Measurements from ENCODE around the gene ARRDC5.
"Not testable (repeated sequence)": the region's sequence is repeated elsewhere in the genome, so short reads cannot be mapped to it uniquely, and the experiment has no call there.

ARRDC5 gene

DNA sequence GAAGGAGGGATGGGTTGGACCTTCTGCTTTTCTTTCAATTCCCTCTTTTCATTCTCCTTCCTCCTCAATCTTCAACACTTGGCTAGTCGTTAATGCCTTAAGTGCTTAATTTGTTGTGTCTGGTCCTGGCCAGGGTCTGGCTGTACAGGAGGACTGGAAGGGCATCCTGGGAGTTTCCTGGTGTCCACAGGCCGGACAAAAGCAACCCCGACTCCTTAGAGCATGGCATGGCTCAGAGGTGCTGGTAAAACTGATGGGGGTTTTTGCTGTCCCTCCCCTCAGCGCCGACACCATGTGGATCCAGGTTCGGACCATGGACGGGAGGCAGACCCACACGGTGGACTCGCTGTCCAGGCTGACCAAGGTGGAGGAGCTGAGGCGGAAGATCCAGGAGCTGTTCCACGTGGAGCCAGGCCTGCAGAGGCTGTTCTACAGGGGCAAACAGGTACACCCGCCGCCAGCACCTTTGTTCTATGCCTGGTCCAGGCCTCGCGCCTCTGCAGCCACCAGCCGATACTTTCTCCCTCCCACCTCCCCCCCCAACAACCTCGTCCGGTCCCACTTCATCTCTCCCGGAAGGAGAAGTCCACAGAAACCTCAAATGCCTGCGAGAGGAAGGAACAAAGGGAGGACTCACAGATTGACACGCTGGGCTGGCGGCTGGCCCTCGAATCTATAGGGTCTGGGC lies 8.0 kb upstream of the ARRDC5 start:
- FAIRE-seq (peak; percentile 51), DNase-seq (ENCODE audit: extremely low spot score, insufficient read length, low read depth) (no peak)

GRCh38 chr19:4909897-4910593 lies 7.3 kb upstream of the ARRDC5 start:
- FAIRE-seq (peak; percentile 87), DNase-seq (ENCODE audit: extremely low spot score, insufficient read length, low read depth) (peak; percentile 95)

- peak; percentile 62 for DNase-seq (ENCODE audit: extremely low spot score, insufficient read length, low read depth)
- FAIRE-seq = peak; percentile 24
Measured at GRCh38 chr19:4909156-4909896, 6.6 kb upstream of the ARRDC5 start, which contains the start of gene UHRF1. Gene UHRF1 (plus strand): TSS chr19:4909501. CDS start chr19:4910886, 1,385 bp downstream.

DNA sequence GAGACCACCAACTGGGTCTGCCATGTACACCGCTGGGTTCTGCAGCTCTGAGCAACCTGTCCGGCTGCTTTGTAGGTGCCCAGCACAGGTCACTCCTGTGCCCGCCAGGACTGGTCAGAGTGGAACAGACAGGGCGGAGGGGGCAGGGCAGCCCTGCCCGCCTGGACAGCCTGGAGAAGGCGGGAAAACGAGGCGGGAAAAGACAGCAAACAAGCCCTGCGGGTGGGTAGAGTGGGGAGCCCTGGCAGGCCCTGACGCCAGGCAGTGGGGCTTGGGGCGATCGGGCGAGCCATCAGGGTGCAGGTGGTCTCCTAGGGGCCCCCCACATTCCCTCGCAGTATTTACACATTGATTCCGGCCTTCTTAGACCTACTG lies 6.1 kb upstream of the ARRDC5 start:
- DNase-seq (ENCODE audit: extremely low spot score, insufficient read length, low read depth) = no peak
- FAIRE-seq = no peak

GRCh38 chr19:4908360-4908759 lies 5.7 kb upstream of the ARRDC5 start:
- FAIRE-seq (no peak), DNase-seq (ENCODE audit: extremely low spot score, insufficient read length, low read depth) (no peak)

DNA sequence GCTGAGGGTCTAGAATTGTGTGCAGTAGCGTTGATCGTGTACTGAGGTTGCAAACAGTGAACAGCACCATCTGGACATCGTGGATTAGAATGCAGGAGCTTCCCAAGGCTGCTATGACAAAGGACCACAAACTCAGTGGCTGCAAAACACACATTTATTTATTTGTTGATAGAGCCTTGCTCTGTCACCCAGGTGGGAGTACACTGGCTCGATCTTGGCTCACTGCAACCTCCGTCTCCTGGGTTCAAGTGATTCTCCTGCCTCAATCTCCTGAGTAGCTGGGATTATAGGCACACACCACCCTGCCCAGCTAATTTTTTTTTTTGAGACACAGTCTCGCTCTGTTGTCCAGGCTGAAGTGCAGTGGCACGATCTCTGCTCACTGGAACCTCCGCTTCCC lies 4.3 kb upstream of the ARRDC5 start:
- DNase-seq (ENCODE audit: extremely low spot score, insufficient read length, low read depth) (no peak), FAIRE-seq (no peak)

DNA sequence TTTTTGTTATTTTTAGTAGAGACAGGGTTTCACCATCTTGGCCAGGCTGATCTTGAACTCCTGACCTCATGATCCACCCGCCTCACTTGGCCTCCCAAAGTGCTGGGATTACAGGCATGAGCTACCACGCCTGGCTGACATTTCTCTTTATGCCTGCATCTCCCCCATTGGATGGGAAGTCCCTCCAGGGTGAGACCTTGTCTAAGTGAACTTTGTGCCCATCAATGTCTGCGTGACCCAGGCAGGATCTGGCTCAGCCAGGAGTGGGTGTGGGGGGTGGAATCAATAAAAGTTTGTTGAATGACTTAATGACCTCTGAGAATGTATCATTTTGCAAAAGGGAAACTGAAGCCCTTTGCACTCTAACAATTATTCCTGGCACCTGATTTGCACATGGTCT lies 1.8 kb upstream of the ARRDC5 start:
- FAIRE-seq = no peak
- DNase-seq (ENCODE audit: extremely low spot score, insufficient read length, low read depth) = no peak

GRCh38 chr19:4900879-4901278 lies 1.8 kb downstream of the ARRDC5 start:
- DNase-seq (ENCODE audit: extremely low spot score, insufficient read length, low read depth); FAIRE-seq: not testable (repeated sequence)

DNA sequence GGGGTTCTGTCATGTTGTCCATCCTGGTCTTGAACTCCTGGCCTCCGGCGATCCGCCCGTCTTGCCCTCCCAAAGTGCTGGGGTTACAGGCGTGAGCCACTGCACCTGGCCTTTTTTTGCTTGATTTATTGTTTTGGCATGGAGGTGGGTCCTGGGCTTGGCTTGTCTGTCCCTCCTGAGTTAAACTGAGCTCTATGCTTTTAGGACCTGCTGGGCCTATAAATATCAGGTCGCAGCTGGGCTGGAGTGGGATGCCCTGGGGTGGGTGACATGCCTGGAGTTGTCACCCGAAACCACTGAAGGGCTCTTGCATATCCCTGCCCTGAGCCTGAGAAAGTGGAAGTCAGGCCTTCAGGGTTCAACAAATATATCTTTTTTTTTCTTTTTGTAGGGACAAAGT lies 5.5 kb downstream of the ARRDC5 start:
- FAIRE-seq = no peak
- DNase-seq (ENCODE audit: extremely low spot score, insufficient read length, low read depth) = no peak

- DNase-seq (ENCODE audit: extremely low spot score, insufficient read length, low read depth) (no peak), FAIRE-seq (no peak)
Measured at GRCh38 chr19:4896372-4896771, 6.3 kb downstream of the ARRDC5 start.

GRCh38 chr19:4892962-4893361 lies 9.7 kb downstream of the ARRDC5 start:
- DNase-seq (ENCODE audit: extremely low spot score, insufficient read length, low read depth); FAIRE-seq: not testable (repeated sequence)

DNA sequence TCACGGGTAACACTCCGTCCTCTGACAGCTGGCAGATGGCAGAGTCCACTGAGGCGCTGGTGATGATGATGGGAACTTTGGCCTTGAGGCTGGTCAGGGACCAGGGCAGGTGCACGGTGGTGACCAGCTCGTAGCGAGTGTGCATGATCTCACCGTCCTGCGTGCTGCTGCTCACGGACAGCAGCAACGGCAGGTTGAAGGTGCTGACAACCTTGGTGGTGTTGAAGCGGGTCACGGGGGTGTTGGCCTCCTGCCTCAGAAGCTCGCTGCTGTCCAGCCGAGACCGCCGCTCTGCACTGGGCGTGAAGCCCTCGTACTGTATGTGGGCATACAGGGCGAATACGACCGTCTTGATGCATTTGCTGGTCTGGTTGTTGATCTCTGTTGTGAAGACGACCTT lies 11.6 kb downstream of the ARRDC5 start:
- no peak for FAIRE-seq
- DNase-seq (ENCODE audit: extremely low spot score, insufficient read length, low read depth) = no peak

GRCh38 chr19:4889034-4889815 lies 13.5 kb downstream of the ARRDC5 start:
- DNase-seq (ENCODE audit: extremely low spot score, insufficient read length, low read depth) (no peak), FAIRE-seq (no peak)

GRCh38 chr19:4887803-4888202 lies 14.9 kb downstream of the ARRDC5 start:
- not testable (repeated sequence) for FAIRE-seq; DNase-seq (ENCODE audit: extremely low spot score, insufficient read length, low read depth)

- FAIRE-seq; DNase-seq (ENCODE audit: extremely low spot score, insufficient read length, low read depth): not testable (repeated sequence)
Measured at GRCh38 chr19:4884993-4885392, 17.7 kb downstream of the ARRDC5 start.

- DNase-seq (ENCODE audit: extremely low spot score, insufficient read length, low read depth); FAIRE-seq: not testable (repeated sequence)
Measured at GRCh38 chr19:4882874-4883273, 19.8 kb downstream of the ARRDC5 start.

- DNase-seq (ENCODE audit: extremely low spot score, insufficient read length, low read depth) = no peak
- no peak for FAIRE-seq
Measured at GRCh38 chr19:4879041-4879440, 23.7 kb downstream of the ARRDC5 start.

DNA sequence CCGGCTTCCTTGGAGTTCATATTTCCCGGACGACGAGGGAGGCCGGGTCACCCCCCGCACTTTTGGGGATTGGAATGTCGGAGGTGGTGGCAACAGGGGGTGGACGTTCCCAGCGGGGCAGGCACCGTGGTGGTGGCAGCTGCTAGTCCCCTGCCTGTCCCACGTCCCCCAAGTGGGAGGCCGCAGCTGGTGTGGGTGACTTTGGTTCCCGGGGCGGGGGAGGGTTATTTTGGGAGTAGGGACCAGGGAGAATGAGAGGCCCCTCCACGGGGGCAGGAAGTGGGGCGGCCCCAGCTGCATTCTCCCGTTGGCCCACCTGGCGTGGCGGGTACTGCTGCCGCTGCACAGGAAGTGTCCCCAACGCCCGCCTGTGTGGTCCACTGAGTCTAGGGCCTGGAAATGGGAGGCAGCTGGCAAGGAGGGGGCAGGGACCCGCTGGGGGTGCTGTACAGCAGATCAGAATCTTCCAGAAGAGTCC lies 24.2 kb downstream of the ARRDC5 start:
- DNase-seq (ENCODE audit: extremely low spot score, insufficient read length, low read depth) (no peak), FAIRE-seq (no peak)

GRCh38 chr19:4877753-4878490 lies 24.8 kb downstream of the ARRDC5 start:
- FAIRE-seq (no peak), DNase-seq (ENCODE audit: extremely low spot score, insufficient read length, low read depth) (no peak)

Measured in GM18507 (cell line).